PC-9 (cell line): ENCODE measurements around the gene SETMAR. TPM values are rescaled to one million over a fixed set of nuclear protein-coding genes. Genes with fewer than 3 reads are reported as not detected.

Experiments used
- BruUV-seq: library from RNA; stranded (reverse); fragments of 400-500 nt; replicated peaks from 2 replicates; lab custom pipeline; 2021; lab: Mats Ljungman, UMichigan
- CTCF ChIA-PET: fragments of 300-600 bp; sonication (Branson Sonifier 250); formaldehyde crosslinking; loops from one replicate; lab custom pipeline; 2022; ENCODE audit warnings: antibody characterized with exemption; lab: Charles Lee
- POLR2A ChIA-PET: fragments of 300-600 bp; sonication (Branson Sonifier 250); formaldehyde crosslinking; loops from one replicate; lab custom pipeline; 2022; ENCODE audit warnings: antibody characterized with exemption; ENCODE audit not compliant: unreplicated experiment; lab: Charles Lee
- DNase-seq, 2 experiments: peaks; one replicate each; pipeline versions ENCODE4 v3.0.0 to v3.0.0-alpha.2; 2015 to 2022; ENCODE audit warnings: mixed read lengths in 1 of 2
- H2AFZ ChIP-seq: fragments of 200-600 bp; sonication (generic); 2 replicates; pipeline ENCODE4 v1.8.1; 2017; ENCODE audit warnings: antibody characterized with exemption
- H3F3A ChIP-seq: fragments of 200-600 bp; sonication (generic); 2 replicates; pipeline ENCODE4 v1.8.1; 2017; ENCODE audit warnings: antibody characterized with exemption, mild to moderate bottlenecking, low read depth; ENCODE audit not compliant: insufficient read depth
- H3K27ac ChIP-seq: fragments of 200-600 bp; sonication (generic); 2 replicates; pipeline ENCODE4 v1.6.1; 2016; ENCODE audit warnings: mixed run types
- H3K27me3 ChIP-seq: fragments of 200-600 bp; sonication (generic); 2 replicates; pipeline ENCODE4 v1.6.1; 2016; ENCODE audit warnings: low read depth, mixed run types; ENCODE audit not compliant: insufficient read depth
- H3K36me3 ChIP-seq: fragments of 200-600 bp; sonication (generic); 2 replicates; pipeline ENCODE4 v1.6.1; 2016; ENCODE audit warnings: low read depth, mixed run types
- H3K4me1 ChIP-seq: fragments of 200-600 bp; sonication (generic); replicated peaks from 2 replicates; pipeline ENCODE4 v1.6.1; 2016; ENCODE audit warnings: mixed run types; ENCODE audit not compliant: insufficient read depth
- H3K4me2 ChIP-seq: fragments of 200-600 bp; sonication (generic); 2 replicates; pipeline ENCODE4 v1.6.1; 2017; ENCODE audit warnings: mixed run types
- H3K4me3 ChIP-seq: fragments of 200-600 bp; sonication (generic); 2 replicates; pipeline ENCODE4 v1.6.1; 2016; ENCODE audit warnings: mixed run types
- H3K79me2 ChIP-seq: fragments of 200-600 bp; sonication (generic); 2 replicates; pipeline ENCODE4 v1.6.1; 2017; ENCODE audit warnings: low read depth, mixed run types
- H3K9me2 ChIP-seq: fragments of 200-600 bp; sonication (generic); 2 replicates; pipeline ENCODE4 v1.8.1; 2017; ENCODE audit warnings: mild to moderate bottlenecking; ENCODE audit not compliant: insufficient read depth
- H3K9me3 ChIP-seq: fragments of 200-600 bp; sonication (generic); 2 replicates; pipeline ENCODE4 v1.8.1; 2016; ENCODE audit warnings: low read depth; ENCODE audit not compliant: insufficient read depth
- H4K20me1 ChIP-seq: fragments of 200-600 bp; sonication (generic); 2 replicates; pipeline ENCODE4 v1.8.1; 2017; ENCODE audit not compliant: insufficient read depth
- CTCF ChIP-seq: fragments of 200-600 bp; sonication (generic); conservative IDR thresholded peaks from 2 replicates; pipeline ENCODE4 v1.6.1; 2017; ENCODE audit warnings: mixed run types, antibody characterized with exemption, mild to moderate bottlenecking, moderate library complexity
- EZH2 ChIP-seq: fragments of 200-600 bp; sonication (generic); IDR thresholded peaks from 2 replicates; pipeline ENCODE4 v1.8.0; 2017; ENCODE audit warnings: antibody characterized with exemption, low read depth
- intact Hi-C: fragments of 100-400 bp; cut with micrococcal nuclease; formaldehyde crosslinking; loops from one replicate; pipeline ENCODE4 v1.10.0; 2022; ENCODE audit not compliant: unreplicated experiment
- total RNA-seq: library from RNA; stranded (reverse); gene quantifications from 2 replicates; pipeline ENCODE4 v1.2.3, GENCODE V29; 2021

The SETMAR gene
- total RNA-seq, 1 experiment from 2014 or later: 7.6 TPM

- H3K79me2 ChIP-seq: no peaks in the 10 kb centered on the region
- no peaks in the 10 kb centered on the region for H4K20me1 ChIP-seq
- BruUV-seq: no TSS peak
Measured at GRCh38 chr3:4360817-4361216, 57.6 kb downstream of the SETMAR start.

GRCh38 chr3:4362523-4362922, 59.4 kb downstream of the SETMAR start:
- Histone ChIP-seq H3K4me1 (no peaks in the 10 kb centered on the region), H3K36me3 (no peaks in the 10 kb centered on the region), H3K27me3 (no peaks in the 10 kb centered on the region), H3K9me2 (no peaks in the 10 kb centered on the region), H3K4me3 (no peak overlapping the region), H3K4me2 (no peak overlapping the region), H3K9me3 (no peaks in the 10 kb centered on the region), H2AFZ (no peak overlapping the region), H3F3A (no peaks in the 10 kb centered on the region), H3K27ac (no peak overlapping the region), H4K20me1 (no peaks in the 10 kb centered on the region), H3K79me2 (no peaks in the 10 kb centered on the region)
- BruUV-seq: no TSS peak
- ChIA-PET CTCF (no interaction called here), POLR2A (no interaction called here)
- no peak for DNase-seq
- intact Hi-C loops: no loop called here
- TF ChIP-seq CTCF (no peak), EZH2 (no peak)

More at GRCh38 chr3:4360817-4361216, 57.6 kb downstream of the SETMAR start:
- ChIA-PET CTCF (no interaction called here), POLR2A (no interaction called here)
- no peaks in the 10 kb centered on the region for H3K9me2 ChIP-seq
- TF ChIP-seq CTCF (no peak), EZH2 (no peak)
- no peak overlapping the region for H2AFZ ChIP-seq
- no peaks in the 10 kb centered on the region for H3K36me3 ChIP-seq
- no peak overlapping the region for H3K27ac ChIP-seq
- no peaks in the 10 kb centered on the region for H3K4me1 ChIP-seq
- no peak overlapping the region for H3K4me3 ChIP-seq
- intact Hi-C loops: no loop called here
- no peak overlapping the region for H3K4me2 ChIP-seq
- H3K9me3 ChIP-seq: no peaks in the 10 kb centered on the region
- no peak for DNase-seq
- H3K27me3 ChIP-seq: no peaks in the 10 kb centered on the region
- no peaks in the 10 kb centered on the region for H3F3A ChIP-seq

Other genes with a start within 250 kb of the SETMAR start
- gene SUMF1, start 163.9 kb downstream of the SETMAR start, total RNA-seq: 41.6 and 50.9 TPM in 2 replicates
- 10.4 and 11.3 TPM in 2 replicates for gene ITPR1, start 190.0 kb downstream of the SETMAR start, total RNA-seq